ENCODE measurements around the gene PI4K2A.
A peak's percentile ranks its signal among the peaks of the same experiment; 100 is the strongest.
"Not testable (repeated sequence)": the region's sequence is repeated elsewhere in the genome, so short reads cannot be mapped to it uniquely, and the experiment has no call there.

Gene PI4K2A

DNA sequence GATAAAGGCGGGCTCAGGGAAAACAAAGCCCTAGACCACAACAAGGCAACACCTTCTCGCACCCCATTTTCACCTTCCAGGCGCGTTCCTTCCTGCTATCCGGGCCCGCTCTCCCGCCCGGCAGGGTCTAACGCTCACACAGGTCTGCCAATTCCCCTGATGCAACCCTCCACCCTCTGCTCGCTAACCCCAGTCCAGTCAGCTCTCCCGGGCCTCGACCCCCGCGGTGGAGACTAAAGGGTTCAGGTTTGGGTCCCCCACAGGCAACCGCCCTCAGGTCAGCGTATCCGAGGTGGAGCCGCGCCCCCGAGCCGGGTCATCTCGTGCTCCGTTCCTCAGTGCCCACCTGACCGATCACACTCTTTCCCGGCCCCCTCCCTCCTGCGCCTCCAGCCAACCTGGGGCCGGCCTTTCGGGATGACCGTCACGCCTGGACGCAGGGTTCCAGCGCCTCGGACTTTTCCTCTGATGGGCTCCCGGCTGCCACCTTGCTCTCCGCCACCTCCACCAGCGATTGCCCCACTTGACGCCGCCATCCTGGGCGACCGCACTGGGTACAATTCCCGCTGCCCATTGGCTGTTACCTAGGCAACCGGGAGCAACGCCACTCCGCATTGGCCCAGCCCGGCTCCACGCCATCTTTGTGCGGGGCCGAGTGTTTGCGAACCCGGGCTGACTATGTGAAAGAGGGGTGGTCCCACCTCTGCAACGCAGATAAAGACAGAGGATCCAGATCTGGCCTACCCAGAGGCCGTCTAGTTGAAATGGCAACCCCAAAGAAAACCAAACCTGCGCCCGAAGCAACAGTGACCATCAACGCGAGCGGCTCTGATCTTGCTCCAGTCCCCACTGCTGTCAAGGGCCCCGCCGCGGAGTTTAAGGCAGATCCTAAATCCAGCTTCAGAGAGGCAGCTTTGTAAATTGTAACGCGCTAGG lies 7.3 kb upstream of the PI4K2A start, which contains the start of gene MORN4:
Gene MORN4, minus strand, starts transcription at position 552 of the 936 bp plus-strand sequence. CDS start 13,847 bp downstream, outside the sequence.
- DNase-seq = peak; percentile 92

DNA sequence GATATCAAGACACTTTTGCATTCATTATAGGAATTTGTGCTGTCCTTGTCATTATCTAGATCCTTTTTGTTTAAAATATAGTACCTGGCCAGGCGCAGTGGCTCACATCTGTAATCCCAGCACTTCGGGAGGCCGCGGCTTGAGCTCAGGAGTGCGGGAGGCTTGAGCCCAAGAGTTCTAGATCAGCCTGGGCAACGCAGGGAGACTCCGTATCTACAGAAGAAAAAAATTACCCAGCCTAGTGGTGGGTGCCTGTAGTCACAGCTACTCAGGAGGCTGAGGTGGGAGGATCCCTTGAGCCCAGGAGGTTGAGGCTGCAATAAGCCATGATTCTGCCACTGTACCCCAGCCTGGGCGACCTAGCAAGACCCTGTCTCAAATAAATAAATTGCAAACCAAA lies 6.5 kb upstream of the PI4K2A start:
- no peak for DNase-seq

DNA sequence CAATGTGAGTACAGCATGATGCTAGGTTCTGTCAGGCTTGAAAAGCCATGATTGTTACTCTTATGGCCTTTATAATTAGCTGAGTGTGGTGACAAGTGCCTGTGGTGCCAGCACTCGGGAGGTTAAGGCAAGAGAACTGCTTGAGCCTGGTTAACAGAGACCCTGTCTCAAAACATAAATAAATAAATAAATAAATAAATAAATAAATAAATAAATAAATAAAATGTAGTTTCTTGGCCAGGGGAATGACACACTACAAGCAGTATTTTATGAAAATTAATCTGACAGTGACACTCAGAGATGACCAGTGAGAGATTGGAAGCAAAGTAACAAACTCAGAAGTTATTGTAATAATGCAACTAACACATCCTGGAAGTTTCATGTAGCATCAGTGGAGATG lies 4.9 kb upstream of the PI4K2A start:
- no peak for DNase-seq

DNA sequence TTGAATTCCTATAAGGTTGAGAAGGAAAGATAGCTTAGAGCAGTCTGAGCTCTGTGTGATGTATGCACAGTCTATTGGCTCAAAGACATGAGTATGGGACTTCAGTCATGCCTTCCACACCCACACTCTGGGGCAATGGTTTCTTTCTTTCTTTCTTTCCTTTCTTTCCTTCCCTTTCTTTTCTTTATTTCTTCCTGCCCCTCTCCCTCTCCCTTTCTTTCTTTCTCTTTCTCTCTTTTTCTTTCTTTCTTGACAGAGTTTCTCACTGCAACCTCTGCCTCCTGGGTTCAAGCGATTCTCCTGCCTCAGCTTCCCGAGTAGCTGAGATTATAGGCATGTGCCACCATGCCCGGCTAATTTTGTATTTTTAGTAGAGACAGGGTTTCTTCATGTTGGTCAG lies 1.4 kb upstream of the PI4K2A start:
- not testable (repeated sequence) for DNase-seq

DNA sequence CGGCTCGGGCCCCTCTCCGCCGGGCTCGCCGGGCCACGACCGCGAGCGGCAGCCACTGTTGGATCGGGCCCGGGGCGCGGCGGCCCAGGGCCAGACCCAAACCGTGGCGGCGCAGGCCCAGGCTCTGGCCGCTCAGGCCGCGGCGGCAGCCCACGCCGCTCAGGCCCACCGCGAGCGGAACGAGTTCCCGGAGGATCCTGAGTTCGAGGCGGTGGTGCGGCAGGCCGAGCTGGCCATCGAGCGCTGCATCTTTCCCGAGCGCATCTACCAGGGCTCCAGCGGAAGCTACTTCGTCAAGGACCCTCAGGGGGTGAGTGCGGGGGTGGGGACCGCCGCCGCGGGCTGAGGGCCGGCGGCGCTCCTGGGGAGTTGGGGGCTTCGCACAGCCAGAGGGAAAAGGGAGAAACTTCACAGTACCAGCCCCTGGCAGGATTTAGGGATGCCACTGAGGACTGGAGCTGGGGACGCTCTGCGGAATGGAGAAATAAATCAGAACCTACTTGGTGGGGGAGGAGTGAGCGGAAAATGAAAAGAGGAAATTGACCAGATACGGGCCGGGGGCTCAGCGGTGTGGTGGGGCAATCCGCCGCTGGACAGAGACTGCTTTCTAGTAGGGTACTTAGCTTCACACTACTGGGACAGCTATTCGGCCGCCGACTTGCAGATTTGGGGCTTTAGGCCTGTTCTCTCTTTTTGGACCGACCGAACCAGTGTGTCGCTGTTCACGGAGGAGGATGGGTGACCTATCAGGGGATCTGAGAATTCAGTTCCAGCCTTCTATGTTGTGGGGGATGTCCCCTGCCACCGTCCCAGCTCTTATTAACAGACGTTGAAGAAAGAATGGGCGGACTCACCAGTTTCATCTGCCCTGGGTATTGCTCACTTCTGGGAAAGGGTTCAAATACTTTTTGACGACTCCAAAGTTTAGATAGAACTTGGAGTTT lies 669 bp downstream of the PI4K2A start:
- DNase-seq = peak; percentile 52

DNA sequence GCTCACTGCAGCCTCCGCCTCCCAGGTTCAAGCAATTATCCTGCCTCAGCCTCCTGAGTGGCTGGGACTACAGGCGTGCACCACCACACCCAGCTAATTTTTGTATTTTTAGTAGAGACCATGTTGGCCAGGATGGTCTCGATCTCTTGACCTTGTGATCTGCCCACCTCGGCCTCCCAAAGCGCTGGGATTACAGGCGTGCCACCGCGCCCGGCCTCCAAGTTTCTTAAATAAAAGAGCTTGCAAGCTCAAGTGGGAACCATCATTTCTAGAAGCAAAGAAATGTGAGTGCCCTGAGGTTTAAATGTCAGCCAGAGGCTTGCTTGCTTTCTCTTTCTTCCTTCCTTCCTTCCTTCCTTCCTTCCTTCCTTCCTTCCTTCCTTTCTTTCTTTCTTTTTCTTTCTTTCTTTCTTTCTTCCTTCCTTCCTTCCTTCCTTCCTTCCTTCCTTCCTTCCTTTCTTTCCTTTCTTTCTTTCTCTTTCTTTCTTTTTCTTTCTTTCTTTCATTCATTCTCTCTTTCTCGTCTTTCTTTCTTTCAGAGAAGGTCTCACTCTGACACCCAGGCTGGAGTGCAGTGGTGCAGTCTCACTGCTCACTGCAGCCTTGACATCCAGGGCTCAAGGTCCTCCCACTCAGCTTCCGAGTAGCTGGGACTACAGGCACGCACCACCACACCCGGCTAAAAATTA lies 2.1 kb downstream of the PI4K2A start:
- DNase-seq = not testable (repeated sequence)

DNA sequence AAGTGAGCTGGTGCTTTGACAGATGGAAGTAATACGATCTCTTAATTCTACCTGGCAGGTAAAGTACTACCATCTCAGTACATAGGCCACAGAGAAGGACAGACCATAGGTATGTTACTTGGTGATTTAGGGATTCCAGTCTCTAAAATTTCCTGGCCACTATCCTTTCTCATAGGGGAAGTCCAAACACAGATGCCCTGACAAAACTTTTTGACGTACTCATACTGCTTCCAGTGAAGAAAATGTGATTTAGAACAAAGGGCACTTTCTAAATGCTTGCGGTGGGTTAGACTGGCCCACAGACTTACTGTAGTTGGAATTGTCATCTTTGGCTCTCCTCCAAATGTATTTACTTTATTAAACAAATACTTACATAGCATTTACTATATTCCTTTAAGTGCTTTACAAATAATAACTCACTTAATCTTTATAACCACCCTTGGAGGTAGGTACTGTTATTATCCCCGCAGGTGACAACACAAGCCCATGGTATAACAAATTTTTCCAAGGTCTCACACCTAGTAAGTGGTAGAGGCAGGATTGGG lies 3.0 kb downstream of the PI4K2A start:
- DNase-seq = no peak

DNA sequence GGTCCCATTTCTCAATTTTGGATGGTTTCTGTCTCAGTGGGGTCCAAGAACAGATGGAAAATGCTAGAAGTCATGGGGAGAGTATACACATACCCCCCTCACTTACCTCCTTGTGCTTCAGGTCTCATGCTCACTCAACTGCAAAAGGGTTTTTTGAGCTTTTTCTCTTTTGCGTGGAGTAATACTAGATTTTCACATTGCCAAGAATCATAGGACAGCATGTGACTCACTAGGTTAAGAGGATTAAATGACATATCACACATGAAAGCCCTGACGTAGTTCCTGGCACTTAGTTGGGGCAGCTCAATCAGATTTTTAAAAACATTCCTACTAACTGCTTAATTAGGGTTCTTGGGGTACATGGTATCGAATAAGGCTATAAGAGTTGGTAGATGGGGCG lies 4.5 kb downstream of the PI4K2A start:
- no peak for DNase-seq

DNA sequence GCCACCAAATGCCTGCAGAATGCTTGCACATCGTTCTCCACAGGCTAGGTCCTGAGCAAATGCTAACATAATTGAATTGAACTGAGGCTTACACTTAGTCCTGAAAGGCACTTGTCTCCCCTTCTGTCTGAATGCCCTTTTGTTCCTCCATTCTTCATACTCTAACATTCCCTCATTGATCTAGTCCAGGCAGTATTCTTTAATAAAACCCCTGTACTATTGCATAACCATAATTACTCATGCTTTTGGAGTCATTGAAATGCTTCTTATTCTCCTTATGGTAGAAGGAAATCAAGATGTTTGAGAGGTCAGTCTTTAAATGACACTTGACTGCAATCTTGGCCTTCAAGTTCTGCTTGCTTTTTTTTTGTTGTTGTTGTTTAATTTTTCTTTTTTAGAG lies 7.1 kb downstream of the PI4K2A start:
- DNase-seq = peak; percentile 49

DNA sequence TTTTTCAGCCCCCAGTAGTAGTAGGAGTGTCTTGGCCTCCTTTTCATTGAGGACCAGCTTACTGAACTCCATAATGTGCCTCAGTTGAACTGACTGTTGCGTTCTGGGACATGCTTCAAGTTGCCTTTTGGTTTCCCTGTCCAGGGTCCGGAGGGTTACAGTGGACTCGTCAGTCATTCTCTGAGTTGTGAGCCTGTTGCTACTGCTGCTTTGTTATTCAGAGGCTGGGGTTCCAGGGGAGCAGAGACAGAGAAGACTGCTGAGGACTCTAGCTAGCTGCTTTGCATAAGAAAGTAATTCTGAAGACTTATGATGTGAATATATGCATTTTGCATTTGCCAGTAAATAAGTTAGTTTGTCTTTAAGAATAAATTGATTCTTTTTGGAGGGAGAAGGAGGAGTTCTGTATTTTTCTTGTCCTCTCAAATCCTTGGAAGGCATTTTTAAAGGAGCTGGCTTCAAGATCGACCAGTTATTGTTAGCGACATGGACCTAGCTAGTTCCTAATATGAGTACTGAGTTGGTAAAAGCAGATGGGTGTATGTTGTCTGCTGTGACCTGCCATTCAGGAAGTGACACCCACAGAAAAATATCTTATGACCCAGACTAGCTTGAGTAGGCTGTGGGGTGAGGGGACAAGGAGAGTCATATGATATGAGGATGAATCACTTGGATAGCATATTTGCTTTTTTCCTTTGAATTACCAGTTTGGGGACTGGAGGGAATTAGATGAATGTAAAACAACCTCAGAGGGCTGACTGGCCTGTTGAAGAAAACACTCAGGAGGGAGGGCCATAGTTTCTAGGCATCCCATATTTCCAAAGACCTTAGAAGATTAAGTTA lies 8.3 kb downstream of the PI4K2A start:
- DNase-seq = peak; percentile 97

DNA sequence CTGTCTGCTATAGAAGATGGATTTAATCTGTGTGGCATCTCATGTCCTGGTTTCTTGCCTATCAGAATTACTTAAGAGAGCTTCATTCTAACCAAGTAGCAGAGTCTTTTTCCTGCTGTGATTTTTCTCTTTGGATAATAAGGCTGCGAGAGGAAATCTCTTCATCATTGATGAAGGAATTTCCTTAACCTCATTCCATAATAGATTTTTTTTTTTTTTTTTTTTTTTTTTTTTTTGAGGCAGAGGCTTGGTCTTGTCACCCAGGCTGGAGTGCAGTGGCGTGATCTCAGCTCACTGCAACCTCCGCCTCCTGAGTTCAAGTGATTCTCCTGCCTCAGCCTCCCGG lies 8.9 kb downstream of the PI4K2A start:
- DNase-seq = not testable (repeated sequence)

DNA sequence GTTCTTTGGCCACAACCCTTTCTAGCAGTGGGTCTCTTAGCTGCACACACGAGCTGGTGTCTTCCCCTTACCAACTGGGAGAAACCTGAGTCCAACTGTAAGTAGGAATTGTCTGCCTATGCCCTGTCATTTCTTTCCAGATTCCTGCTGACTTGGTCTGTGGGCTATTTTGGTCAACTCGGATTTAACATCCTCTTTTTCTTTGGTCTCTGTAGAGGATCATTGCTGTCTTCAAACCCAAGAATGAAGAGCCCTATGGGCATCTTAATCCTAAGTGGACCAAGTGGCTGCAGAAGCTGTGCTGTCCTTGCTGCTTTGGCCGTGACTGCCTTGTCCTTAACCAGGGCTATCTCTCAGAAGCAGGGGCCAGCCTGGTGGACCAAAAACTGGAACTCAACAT lies 10.3 kb downstream of the PI4K2A start:
- DNase-seq = no peak

DNA sequence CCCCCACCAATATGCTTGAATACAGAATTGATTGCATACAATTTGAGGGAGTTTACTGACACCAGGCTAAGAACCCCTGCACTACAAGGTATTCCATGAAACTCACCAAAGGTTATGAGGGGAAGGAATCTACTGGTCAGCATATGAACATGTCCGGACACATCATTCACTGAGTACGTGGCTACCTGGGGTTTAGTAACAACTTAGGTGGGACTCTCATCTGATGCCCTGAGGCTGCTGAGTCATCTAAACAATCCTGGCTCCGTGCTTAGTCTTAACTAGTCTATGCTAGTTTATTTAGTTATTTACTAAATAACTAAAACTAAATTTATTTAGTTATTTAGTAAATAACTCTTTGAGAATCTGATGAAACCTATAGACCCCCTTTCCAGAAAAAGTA lies 11.3 kb downstream of the PI4K2A start:
- DNase-seq = no peak

DNA sequence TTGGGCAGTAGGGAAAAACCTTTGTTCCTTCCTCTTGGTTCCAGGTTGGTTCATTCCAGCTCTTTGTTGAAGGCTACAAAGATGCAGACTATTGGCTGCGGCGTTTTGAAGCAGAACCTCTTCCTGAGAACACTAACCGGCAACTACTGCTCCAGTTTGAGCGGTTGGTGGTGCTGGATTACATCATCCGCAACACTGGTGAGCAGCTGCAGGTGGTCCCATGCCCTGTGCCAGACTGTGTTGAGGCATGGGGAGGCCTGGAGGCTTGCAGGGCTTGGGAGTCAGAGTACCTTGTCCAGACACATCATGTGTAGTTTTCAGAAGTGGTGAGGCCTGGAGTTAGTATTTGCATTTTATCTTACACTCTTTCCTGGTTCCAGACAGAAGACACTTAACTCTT lies 16.3 kb downstream of the PI4K2A start:
- DNase-seq = no peak

DNA sequence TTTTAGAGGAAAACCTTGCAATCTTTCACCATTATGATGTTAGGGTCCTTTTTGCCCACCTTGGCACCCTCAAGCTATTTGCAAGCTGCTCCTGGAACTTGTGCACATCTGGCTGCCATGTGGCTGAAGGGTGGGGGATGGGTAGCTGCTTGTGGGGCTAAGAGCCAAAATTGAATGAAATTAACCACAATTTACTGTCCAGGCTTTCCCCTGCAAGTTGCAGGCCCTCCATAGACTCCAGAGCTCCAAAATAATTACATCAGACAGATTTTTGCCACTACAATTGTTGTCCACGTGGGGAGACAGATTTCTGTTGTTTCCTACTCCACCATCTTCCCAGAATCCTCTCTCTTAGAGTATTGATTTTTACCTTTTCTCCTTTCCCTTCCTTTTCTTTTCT lies 19.1 kb downstream of the PI4K2A start:
- peak; percentile 71 for DNase-seq

DNA sequence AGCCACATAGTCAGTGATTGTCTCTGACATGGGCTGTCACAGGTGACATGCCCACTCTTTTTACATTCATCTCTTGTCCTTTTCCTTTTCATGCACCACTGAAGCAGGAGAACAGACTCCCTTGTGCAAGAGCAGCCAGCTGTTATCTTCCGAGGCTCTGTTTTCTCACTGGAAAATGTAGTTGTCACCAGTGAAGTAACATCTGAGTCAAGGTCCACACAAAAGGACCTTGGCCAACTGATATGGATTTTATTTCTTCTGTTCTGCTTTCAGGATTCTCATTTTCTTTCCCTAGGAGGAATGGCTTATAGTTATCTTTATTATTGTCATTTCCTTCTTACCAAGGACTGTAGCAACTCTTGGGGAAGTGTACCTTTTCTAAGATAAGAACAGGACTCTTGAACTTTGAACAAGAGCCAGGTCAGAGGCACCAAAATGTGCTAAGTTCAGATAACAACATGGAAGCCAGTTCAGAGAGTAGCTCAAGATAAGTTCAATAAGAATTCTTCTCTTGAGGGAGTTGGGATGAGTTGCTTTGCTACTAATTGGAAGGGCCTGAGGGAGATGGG lies 23.9 kb downstream of the PI4K2A start:
- DNase-seq = no peak

DNA sequence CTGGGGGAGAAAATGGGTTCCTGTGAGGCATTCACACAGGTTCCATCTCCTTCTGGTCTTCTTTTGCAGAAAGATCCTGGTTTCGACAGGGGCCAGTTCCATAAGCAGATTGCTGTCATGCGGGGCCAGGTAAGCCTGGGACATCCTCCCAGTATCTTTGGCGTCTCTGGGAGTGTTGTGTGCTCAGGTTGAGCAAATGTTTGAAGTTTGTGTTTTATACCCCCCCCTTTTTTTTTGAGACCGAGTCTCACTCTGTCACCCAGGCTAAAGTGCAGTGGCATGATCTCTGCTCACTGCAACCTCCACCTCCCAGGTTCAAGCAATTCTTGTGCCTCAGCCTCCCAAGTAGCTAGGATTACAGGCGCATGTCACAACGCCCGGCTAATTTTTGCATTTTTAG lies 26.5 kb downstream of the PI4K2A start:
- no peak for DNase-seq

DNA sequence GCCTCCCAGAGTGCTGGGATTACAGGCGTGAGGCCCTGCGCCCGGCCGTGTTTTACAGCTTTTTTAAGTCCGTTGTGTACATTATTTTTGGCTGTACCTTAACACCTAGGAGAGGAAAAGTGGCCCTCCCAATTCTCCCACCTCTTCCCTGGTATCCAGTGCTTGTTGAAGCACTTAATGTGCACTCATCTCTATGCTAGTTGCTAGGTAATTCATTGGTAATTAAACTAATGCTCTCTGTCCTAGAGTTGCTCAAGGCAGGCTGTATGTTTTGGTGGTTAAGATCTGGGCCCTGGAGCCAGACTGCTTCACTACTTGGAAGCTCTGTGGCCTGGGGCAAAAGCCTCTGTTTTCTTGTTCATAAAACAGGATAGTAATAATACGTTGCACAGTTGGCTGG lies 27.0 kb downstream of the PI4K2A start:
- DNase-seq = no peak

DNA sequence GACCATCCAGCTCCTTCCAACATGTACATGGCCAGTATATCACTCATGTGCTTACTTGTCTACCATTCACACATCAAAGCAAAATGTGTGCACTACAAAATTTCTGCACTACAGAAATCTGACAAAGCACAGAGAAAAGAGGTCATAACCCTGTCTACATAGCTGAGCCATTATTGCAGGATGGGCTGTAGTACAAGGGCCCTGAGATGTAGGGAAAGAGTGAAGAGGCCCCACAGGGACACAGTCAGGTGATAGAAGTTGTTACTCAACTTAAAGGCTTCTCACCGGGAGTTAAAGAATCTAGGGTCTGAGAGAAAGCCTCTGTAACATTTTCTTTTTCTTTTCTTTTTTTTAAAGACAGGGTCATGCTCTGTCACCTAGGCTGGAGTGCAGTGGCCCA lies 29.1 kb downstream of the PI4K2A start:
- DNase-seq = no peak

DNA sequence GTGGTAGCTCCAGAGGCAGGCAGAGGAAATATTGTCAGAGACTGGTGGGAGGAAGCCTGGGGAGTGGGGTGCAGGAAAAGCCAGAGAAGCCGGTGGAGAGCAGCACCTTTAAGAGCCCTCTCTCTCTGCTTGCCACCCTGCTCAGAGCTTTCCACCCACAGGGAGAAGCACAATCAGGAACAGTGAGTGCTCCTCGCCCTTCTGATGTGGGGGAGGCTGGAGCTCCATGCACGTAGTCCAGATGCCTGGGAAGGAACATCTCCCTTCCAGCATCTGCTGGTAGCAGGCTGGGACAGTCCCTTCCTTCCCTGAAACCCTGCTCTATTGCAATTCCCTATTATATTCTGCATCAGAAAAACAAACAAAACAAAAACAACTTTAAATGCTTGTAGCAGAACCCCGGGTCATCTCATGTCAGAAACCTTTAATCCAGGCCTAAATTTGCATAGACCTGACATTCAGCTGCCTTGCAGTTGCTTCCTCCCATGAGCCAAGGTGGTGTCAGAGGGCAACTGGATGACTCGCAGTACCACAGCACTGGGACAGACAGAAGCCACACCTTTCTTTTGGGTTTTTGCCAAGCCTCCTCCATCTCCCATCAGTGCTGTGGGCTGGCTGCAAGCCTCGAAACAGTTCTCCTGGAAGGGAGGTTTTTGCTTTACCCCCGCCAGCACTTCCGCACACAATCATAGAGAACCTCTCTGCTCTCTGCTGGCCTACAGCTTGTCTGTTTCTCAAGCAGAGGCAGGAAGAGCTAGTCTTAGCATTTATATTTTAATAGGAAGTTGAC lies 33.5 kb downstream of the PI4K2A start:
- peak; percentile 80 for DNase-seq

DNA sequence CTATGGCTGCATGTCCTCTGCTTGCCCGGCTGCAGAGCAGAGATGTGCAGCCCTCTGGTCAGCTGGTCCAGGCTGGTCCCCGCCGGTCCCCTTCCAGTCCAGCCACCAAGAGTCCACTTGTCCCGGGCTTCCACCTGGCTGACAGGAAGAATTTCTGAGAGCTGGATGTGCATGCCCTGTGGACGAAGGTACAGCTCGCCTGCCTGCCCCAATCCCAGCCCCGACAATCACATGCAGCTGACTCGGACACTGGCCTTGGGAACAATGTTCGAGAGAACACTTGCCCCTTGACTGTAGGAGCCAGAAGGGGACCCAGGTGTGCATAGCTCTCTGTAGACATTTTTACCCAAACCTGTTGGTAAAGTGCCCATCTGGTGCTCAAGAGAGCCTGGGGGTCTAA lies 34.8 kb downstream of the PI4K2A start:
- no peak for DNase-seq
